ENCODE results near the gene CRACDL.

DNA sequence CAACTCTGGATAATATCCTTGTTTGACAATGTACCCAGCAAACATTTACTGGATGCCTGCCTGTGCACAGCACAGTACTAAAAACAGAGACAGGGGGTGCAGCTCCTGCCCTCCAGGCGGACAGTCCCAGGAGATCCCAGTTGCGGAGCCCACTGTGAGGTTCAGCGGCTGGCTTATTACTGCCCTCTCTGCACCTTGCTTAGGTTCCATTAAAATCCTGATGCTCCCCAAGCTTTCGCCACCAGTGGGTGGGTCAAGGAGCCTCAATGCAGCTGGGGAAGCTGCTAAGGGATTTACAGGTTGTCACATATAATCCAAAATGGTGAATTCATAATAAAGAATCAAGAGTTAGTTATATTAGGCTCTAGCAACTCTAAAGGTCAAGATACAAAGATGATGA, 38.3 kb downstream of the CRACDL start:
- TF ChIP-seq, protein P1, sequence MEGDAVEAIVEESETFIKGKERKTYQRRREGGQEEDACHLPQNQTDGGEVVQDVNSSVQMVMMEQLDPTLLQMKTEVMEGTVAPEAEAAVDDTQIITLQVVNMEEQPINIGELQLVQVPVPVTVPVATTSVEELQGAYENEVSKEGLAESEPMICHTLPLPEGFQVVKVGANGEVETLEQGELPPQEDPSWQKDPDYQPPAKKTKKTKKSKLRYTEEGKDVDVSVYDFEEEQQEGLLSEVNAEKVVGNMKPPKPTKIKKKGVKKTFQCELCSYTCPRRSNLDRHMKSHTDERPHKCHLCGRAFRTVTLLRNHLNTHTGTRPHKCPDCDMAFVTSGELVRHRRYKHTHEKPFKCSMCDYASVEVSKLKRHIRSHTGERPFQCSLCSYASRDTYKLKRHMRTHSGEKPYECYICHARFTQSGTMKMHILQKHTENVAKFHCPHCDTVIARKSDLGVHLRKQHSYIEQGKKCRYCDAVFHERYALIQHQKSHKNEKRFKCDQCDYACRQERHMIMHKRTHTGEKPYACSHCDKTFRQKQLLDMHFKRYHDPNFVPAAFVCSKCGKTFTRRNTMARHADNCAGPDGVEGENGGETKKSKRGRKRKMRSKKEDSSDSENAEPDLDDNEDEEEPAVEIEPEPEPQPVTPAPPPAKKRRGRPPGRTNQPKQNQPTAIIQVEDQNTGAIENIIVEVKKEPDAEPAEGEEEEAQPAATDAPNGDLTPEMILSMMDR (IDR thresholded peaks at IDR 0.05): no peak
- TF ChIP-seq ZFX (IDR thresholded peaks at IDR 0.05; ENCODE audit: borderline replicate concordance): no peak
